H54 (cell line): ENCODE measurements around the gene CTR9.

Experiments used
- DNase-seq: peaks from one replicate; pipeline ENCODE4 v3.0.0; 2011; ENCODE audit warnings: low spot score, mixed read lengths; ENCODE audit not compliant: insufficient read length
- FAIRE-seq: peaks from 3 replicates; lab custom pipeline; 2011; peaks lifted over from hg19 to GRCh38; lab: Jason Lieb, UNC
- POLR2A ChIP-seq: IDR thresholded peaks from 2 replicates; pipeline ENCODE4 v1.6.1; 2011; ENCODE audit warnings: low read depth, mild to moderate bottlenecking, low read length

The CTR9 gene

DNA sequence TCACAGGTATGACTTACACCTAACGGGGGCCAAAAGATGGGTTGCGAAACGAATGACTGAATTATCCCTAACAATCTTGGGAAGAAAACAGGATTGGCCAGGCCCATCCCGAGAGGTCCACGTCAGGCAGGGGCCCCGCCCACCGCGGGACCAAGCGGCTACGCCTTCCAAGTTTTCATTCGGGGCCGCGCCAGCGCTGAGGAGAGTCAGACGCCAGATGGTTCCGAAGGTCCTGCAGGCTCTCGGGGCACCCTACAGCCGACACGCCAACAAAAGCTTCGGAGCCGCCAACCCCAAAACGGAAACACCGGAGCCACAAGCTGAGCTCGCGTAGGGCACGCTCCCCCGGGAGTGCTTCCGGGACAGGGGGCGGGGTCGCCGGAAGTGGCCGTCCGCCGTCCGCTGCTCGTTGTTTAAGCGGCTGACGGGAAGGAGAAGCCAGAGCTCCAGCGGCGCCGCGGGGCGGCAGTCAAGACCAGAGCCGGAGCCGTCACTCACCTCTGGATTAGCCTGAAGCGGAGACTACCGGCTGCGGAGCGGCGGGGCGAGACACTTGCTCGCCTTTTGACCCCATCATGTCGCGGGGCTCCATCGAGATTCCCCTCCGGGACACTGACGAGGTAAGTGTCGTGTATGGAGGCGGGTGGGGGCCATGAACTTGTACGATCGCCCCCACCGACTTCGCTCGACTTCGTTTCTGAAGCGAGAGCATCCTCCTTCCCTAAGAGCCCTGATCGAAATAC lies at the start of gene CTR9:
CTR9 (plus strand) TSS at position 409 of the 743 bp plus-strand sequence; CDS start at position 576, 167 bp downstream.
- FAIRE-seq = peak; percentile 45
- peak; percentile 85 for TF ChIP-seq POLR2A

DNA sequence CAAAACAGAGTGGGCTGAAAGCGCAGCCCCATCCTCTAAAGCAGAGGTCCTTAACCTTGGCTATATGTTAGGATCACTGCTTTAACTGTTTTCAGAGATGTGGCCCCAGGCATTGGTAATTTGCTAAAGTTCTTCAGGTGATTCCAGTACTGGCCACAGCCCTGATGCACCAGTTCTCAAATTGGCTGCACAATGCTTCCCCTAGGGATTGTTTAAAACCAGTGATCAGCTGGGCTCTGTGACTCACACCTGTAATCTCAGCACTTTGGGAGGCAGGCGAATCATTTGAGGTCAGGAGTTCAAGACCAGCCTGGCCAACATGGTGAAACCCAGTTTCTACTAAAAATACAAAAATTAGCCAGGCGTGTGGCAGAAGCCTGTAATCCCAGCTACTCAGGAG lies 49.1 kb upstream of the CTR9 start:
- no peak for TF ChIP-seq POLR2A
- FAIRE-seq (no peak), DNase-seq (no peak)

More for the DNA sequence above, at the start of gene CTR9:
- peak; percentile 69 for DNase-seq

DNA sequence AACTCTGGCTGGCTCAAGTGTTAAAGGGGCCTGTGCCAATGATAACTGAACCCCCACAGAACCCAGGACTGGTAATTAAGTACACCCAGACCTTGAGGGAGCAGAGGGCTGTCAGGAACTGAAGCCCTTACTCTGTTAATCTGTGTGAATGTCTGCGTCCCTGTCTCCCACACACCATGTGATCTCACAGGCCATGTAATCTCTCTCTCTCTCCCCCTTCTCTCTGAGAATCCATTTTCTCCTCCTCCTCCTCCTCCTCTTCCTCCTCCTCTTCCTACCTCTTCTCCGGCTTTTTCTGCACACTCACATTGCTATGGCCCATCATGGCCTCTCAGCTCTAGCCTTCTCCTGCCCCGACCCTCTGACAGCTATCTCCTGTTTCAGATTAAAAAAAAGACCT lies 42.9 kb upstream of the CTR9 start:
- no peak for TF ChIP-seq POLR2A
- FAIRE-seq (no peak), DNase-seq (no peak)

DNA sequence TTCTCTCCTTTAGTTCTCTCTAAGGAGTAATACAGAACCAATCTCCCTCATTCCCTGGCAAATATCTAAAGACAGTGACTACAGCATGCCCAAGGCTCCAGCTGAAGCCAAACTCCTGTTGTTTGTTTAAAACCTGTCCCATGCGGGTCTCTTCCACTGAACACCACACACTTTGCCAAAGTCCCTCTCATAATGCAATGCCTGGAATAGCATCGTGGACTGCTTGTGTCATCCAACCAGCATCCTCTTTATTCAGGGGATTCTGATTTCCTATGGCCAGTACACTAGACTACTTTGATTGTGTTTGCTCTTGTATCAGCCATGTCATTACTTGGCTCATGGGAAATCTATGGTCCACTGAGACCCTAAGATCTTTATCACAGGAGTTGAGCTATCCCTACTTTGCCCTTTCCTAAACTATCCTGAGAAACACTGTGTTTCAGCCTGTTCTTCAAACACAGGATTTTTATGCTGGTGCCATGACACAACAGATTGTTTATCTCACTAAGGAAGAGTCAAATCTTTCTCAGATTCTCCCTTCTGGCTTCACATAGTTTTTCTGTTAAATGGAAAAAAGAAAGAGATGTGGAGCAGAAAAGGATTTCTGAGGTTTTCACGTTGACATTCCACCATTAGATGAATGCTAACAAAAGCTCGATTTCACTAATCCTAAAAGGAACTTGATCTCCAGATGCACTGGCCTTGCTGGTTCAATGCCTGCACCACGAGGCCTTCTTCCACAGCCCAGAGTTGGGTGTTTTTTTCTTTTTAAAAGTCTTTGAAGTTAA lies 41.6 kb upstream of the CTR9 start:
- DNase-seq (no peak), FAIRE-seq (no peak)
- no peak for TF ChIP-seq POLR2A

DNA sequence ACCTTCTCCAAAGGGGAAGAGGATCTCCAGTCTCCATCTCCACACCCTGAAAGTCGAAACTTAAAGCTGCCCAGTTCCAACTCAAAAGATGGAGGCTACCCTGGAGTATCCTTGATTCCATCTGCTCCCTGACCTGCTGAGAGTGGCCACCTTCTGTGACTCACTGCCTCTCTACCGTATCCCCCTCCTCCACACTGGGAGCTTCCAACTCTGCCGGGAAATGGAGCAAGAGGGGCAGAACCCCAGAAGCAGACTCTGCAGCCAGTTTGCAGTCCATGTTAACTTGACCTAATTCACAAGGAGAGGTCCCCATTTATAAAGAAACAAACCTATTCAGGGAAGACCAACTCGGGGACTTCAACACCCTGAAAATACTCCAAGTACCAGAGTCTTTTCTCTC lies 35.5 kb upstream of the CTR9 start:
- TF ChIP-seq POLR2A = no peak
- no peak for FAIRE-seq
- DNase-seq = no peak

DNA sequence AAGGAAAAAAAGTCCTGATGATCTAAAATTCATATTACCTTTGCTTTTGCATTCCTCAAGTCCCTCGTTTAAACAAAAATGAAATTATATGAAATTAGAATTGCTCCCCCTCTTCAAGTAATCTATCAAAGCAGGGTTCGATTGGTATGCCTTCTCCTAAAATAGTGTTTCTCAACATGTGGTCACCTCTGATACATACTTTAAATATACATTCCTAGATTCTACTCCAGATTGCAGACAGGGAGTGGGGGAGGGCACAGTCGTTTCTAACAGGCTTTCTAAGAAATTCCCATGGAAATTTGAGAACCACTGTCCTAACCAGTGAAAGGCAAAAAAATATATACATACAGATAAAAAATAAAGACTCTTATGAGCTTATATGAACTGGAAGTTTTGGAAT lies 34.9 kb upstream of the CTR9 start:
- no peak for TF ChIP-seq POLR2A
- DNase-seq (no peak), FAIRE-seq (no peak)

DNA sequence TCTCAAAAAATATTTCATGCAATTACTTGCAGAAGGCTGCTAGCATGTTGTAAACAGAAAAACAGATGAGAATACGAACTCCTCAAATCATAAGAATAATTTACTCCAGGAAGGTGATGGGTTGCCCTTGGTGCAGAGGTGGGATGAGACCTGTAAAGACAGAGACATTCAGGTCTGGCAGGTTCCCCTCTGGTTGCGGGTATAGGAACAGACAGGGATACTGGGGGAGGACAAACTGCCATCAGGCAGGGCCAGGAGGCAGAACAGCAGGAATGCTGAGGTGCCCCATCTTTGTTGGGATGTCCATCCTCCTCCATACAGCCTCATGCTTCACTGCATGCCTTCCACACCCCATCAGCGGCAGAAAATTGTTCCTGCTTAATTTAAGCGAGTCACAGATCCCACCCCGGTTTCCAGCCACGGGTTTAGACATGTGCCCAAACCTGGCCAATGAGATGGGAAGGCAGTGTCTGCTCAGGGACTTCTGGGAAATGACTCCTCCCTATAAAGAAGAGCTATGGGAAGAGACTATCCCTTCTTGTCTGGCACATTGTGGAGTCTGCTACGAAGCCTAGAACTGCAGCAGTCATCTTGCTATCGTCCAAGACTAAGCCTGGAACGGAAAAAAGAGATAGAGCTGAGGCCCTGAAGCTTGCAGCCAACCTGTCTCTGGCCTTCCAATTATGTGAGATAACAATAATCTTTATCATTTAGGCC lies 34.3 kb upstream of the CTR9 start:
- no peak for TF ChIP-seq POLR2A
- FAIRE-seq (no peak), DNase-seq (no peak)

DNA sequence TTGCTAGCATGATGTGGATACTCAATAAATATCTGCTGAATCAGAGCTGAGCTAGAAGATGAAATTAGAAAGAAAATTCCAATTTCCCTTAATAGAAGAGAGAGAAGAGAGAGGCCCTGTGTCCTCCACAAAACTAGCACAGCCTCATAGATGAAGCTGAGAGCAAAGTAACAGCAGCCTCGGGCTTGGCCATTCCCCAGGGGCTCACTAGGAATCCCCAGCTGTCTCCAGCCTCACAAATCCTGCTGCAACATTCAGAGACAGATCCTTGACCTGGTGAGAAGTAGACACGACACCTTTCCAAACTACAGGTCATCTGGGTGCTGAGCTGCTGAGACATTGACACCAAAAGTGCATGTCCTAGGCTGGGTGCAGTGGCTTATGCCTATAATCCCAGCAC lies 31.4 kb upstream of the CTR9 start:
- no peak for FAIRE-seq
- no peak for DNase-seq
- no peak for TF ChIP-seq POLR2A

DNA sequence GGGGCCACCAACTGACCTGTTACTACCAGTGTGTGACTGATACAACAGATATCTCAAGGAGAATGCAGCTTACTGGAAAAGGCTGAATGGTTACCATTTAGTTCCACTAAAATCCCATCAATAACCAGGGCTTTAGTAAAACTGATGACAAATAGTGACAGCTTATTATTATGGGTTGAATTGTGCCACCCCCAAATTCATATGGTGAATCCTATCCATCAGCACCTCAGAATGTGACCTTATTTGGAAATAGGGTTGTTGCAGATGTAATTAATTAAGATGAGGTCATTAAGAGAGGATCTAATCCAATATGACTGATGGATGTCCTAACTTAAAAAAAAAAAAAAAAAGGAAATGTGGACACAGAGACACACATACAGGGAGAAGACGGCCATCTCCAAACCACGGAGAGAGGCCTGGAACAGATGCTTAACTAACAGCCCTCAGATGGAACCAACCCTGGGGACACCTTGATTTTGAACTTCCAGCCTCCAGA lies 30.1 kb upstream of the CTR9 start:
- FAIRE-seq (no peak), DNase-seq (no peak)
- no peak for TF ChIP-seq POLR2A

DNA sequence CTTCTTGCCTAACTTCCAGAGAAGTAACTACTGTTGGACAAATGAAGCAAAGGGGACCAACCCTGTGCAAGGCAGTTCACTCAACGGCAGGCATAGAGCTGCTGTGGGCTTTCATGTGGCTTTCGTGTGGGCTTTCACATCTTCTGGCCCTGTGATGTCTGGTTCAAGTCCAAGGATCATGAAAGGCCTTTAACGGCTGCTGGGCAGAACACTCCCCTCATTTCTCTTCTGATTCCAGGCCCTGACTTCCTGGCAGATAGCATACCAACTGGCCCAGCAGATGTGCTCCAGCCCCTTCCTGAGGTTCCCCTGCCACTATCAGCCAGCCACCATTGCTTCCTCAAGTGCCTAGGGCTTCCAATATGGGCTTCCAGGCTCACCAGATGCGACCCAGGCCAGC lies 28.7 kb upstream of the CTR9 start:
- DNase-seq (no peak), FAIRE-seq (no peak)
- no peak for TF ChIP-seq POLR2A

DNA sequence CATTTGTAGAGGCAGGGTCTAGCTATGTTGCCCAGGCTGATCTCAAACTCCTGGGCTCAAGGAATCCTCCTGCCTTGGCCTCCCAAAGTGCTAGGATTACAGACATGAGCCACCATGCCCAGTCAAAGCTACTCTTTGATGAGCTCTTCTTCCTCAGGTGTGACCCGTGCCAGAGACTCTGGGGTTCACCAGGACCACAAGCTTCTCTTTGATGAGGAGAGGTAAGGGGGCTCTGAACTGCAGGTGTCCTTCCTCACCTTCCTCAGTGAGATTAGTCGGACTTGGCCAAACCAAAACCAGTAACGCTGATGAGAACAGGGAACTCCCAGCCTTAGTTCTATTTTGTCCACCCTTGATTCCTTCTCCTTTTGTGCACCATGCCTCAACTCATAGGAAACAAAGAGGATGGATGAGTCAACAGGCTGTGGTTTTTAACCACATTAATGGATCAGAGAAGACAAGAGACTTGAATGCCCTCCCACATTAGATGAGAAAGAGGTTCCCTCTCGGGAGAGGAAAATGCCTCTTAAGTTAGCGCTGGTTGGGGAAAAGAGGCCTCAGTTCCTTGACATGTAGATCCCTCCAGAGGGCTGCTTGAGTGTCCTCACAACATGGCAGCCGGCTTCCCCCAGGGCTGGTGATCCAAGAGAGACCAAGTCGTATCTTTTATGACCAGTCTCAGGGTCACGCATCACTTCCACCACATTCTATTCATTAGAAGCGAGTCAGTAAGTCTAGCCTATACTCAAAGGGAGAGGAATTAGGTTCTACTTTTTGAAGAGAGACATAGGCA lies 25.7 kb upstream of the CTR9 start:
- DNase-seq = peak; percentile 48
- no peak for FAIRE-seq
- no peak for TF ChIP-seq POLR2A

DNA sequence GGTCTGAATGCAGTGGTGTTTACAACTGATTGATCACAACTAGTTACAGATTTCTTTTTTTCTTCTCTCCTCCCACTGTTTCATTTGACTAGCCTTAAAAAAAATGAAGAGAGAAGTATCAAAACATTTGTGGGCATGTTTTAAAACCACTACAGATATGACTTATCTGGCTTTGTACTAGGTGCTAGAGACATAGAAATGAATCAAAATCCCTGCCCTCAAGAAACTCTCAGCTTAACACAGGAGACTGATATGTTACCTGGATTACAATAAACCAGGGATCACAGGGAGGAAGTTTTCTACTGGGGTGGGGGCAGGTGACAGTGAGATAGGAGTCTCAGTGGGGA lies 25.2 kb upstream of the CTR9 start:
- no peak for FAIRE-seq
- no peak for DNase-seq
- no peak for TF ChIP-seq POLR2A

DNA sequence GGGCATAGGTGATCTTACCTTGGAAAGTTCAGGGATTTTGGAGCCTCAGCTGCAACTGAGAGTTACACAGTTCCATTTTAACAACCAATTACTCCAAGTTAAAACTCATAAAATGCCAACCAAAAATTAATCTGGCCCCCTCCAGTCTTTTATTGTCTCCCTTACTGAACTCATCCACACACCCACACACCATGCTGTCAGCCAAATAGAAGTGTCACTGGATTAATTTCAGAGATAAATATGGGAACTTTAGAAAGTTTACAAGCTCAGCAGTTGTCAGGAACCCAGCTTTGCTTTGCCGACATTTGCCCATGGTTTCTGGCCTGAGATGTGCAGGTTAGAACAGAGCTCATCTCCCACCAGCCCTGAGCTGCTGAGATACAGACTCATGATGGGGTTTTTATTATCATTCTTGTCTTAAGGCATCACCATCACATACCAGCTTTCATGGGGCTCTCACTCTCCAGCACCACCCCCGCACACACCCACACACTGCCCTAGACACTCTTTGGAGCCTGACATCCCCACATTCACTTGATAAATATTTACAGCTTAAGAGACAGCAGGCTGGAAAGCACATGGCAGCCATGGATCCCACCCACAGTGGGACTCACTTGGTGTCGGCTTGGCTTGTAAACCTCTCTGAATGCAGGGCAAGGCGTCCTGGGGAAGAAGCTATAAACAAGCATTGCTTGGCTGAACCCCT lies 23.7 kb upstream of the CTR9 start:
- no peak for TF ChIP-seq POLR2A

More for the DNA sequence above, 23.7 kb upstream of the CTR9 start:
- no peak for DNase-seq
- FAIRE-seq = no peak
